Activated naive CD8-positive, alpha-beta T cell treated with anti-CD3 and anti-CD28 coated beads for 36 hours (primary cell): Measurements from ENCODE around the gene AIFM1. TPM values are rescaled to one million over a fixed set of nuclear protein-coding genes. Genes with fewer than 3 reads are reported as not detected.

Experiments
- DNase-seq: peaks from one replicate; pipeline ENCODE4 v3.0.0; 2021
- H3K27ac Mint-ChIP-seq: one replicate; pipeline ENCODE4 v1.8.0; 2022; ENCODE audit warnings: mild to moderate bottlenecking, moderate library complexity, mixed read lengths
- H3K27me3 Mint-ChIP-seq: one replicate; pipeline ENCODE4 v1.8.0; 2022; ENCODE audit warnings: mild to moderate bottlenecking, mixed read lengths
- H3K36me3 Mint-ChIP-seq: one replicate; pipeline ENCODE4 v1.8.0; 2021; ENCODE audit warnings: mild to moderate bottlenecking, mixed read lengths
- H3K4me1 Mint-ChIP-seq: one replicate; pipeline ENCODE4 v1.8.0; 2021; ENCODE audit warnings: mixed read lengths
- H3K4me3 Mint-ChIP-seq: one replicate; pipeline ENCODE4 v1.8.0; 2022; ENCODE audit warnings: mild to moderate bottlenecking, moderate library complexity, mixed read lengths
- H3K9me3 Mint-ChIP-seq: one replicate; pipeline ENCODE4 v1.8.0; 2022; ENCODE audit warnings: mixed read lengths
- total RNA-seq, 2 experiments: library from RNA; stranded (reverse); gene quantifications; one replicate each; pipeline ENCODE4 v1.2.3, GENCODE V29; 2021

AIFM1 gene
- total RNA-seq, 2 experiments from 2014 or later: 60.1 to 62.7 TPM

DNA sequence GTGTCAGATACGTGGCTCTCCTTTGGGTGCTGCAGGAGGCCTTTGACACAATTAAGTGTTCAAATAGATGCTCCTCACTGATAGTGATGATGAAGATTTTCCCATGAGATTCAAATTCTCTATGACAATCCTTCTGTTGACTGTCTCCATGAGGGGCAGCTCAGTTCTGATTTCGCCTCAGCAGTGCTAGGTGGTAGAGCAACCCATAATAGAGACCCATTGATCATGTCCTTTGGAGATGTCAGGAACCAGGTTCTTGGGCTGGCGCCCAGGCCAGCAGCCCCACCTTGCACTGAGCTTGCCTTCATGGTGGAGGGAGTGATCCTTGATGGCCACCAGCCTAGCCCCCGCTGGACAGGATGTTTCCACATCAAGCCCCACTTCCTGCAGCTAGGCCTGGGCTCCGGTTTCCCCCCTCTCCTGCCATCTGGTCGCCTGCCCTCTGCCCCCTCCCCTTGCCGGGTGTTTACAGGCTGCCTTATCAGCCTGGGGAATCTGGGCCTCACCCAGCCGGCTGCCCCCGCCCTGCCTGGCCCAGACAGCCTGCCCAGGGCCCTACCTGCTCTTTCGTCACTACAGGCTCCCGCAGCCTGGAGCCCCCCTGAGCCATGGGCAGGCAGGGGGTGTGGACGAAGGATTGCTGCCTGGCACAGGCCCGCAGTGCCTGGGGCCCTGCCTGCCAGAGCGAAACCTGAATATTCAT, 68.0 kb downstream of the AIFM1 start:
- H3K4me1 Mint-ChIP-seq: peaks cover 38% of the 10 kb centered on the region
- DNase-seq: no peak
- H3K9me3 Mint-ChIP-seq: no peaks in the 10 kb centered on the region
- peak overlapping the region; percentile 72 for H3K27ac Mint-ChIP-seq
- no peaks in the 10 kb centered on the region for H3K27me3 Mint-ChIP-seq
- peaks cover 10% of the 10 kb centered on the region for H3K36me3 Mint-ChIP-seq
- no peak overlapping the region for H3K4me3 Mint-ChIP-seq

DNA sequence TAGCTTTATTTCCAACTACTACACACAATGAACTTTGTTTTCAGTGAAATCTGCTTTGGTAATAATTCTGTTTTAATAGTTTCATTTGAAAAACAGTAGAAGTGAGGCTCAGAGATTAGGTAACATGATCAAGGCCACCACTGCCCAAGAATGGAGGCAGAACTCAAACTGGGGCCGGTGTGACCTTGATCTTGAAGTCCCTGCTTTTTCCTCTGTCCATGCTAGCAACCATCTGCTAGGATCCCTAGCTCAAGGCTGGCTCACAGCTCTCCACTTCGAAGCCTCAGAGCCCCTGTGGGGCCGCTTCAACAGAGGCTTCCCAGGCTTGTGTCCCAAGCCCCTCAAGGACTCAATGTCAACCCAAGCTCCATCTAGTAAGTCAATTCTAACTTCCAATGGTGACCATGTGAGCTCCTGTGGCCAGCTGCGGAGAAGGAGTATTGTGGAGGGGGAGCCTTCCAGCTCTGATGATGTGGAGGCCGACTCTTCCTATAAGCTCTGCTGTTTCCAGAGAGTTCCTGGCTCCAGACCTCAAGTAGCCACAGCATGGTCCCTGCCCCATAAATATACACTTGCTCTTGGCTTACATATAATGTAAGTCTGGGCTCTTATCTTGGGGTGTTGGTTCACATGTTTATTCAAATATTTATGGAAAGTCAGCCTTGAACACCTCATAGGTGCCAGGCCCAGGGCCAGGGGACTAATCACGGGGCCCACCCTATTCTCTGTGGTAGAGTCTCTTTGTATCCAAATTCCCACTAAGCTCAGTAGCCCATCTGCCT, 70.2 kb downstream of the AIFM1 start:
- H3K4me1 Mint-ChIP-seq: peaks cover 42% of the 10 kb centered on the region
- no peaks in the 10 kb centered on the region for H3K9me3 Mint-ChIP-seq
- no peak for DNase-seq
- H3K27ac Mint-ChIP-seq: peak overlapping the region; percentile 19
- no peak overlapping the region for H3K4me3 Mint-ChIP-seq
- no peaks in the 10 kb centered on the region for H3K27me3 Mint-ChIP-seq
- H3K36me3 Mint-ChIP-seq: peaks cover 9% of the 10 kb centered on the region

DNA sequence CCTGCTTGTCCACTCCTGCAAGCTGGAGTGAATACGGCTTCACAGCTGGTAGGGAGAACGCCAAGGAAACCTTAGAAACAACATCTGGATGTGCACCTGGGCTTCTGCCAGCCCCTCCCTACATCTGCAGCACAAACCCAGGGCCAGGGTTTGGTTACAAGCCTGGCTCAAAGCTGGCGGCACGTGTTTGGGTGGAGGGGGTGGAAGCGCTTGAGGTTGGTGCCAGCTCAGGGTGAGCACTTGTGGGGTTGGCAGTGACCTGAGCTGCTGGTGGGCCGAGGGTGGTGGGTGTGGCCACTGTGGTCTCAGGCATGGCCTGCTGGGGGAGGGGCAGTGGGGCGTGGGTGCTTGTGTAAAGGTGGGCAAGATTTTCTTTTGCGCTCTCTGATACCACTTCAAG, 70.9 kb downstream of the AIFM1 start:
- Mint-ChIP-seq H3K4me1 (peaks cover 44% of the 10 kb centered on the region), H3K27me3 (no peaks in the 10 kb centered on the region), H3K4me3 (no peak overlapping the region), H3K36me3 (peaks cover 6% of the 10 kb centered on the region), H3K9me3 (no peaks in the 10 kb centered on the region), H3K27ac (no peak overlapping the region)
- DNase-seq: no peak

DNA sequence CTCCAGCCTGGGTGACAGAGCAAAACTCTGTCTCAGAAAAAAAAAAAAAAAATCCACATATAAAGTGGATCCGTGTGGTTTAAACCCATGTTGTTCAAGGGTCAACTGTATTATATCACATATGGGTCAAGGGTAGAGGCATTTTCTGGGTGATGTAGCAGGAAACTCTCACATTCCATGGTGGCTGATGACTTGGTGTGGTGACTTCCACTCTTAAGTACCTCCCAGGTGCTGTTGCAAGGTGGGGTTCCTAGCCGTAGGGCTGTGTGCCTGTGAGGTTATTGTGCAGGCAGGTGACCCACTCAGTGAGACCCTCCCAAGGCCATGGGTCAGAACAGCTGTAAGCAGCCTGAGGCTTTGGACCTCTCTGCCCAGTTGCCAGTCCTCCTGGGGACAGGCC, 72.4 kb downstream of the AIFM1 start:
- Mint-ChIP-seq H3K4me1 (peaks cover 39% of the 10 kb centered on the region), H3K9me3 (no peaks in the 10 kb centered on the region), H3K36me3 (peaks cover 6% of the 10 kb centered on the region), H3K4me3 (no peak overlapping the region), H3K27me3 (no peaks in the 10 kb centered on the region), H3K27ac (no peak overlapping the region)
- DNase-seq: no peak

DNA sequence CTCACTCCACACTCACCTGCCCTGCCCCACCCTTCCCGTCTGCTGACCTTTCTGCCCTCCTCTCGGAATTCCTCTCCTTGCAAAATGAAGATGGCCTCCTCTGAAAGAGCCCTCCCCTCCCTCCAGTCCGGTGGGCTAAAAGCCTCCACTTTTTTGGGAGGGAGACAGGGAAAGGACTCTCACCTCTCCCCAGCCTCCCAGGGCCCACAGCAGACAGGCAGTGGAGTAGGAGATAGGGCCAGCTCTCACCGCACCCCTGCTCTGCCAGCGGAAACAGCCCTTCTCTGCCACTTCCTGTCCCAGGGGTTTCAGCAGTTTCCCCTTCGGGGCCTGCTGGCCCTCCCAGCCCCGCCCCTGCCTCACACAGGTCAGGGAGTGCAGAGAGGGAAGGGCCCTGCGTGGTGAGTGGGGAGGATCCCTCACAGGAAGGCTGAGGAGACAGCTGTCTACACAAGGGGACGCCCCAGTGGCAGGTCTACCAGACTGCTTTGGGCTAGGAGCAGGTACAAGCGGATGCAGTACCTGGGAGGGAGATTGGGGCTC, 73.6 kb downstream of the AIFM1 start:
- Mint-ChIP-seq H3K36me3 (peaks cover 9% of the 10 kb centered on the region), H3K27me3 (no peaks in the 10 kb centered on the region), H3K9me3 (no peaks in the 10 kb centered on the region), H3K27ac (peak overlapping the region; percentile 95), H3K4me1 (peaks cover 40% of the 10 kb centered on the region), H3K4me3 (peak overlapping the region; percentile 85)
- peak; percentile 85 for DNase-seq

DNA sequence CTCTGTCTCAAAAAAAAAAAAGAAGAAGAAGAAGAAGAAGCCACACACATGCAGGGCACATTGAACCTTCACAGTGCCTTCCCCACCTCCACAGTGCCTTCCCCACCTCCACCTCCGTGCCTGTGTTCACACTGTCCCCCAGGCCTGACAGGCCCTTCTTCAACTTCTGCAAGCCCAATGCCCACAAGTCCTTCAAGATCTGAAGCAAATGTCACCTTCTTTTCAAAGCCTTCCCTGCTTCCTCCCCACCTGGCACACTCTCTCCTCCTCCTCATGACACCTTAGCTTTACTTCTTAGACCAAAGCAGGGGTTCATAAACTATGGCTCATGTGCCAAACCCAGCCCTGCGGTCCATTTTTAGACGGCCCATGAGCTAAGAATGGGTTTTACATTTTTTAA, 75.3 kb downstream of the AIFM1 start:
- no peaks in the 10 kb centered on the region for H3K9me3 Mint-ChIP-seq
- no peaks in the 10 kb centered on the region for H3K27me3 Mint-ChIP-seq
- H3K36me3 Mint-ChIP-seq: peaks cover 9% of the 10 kb centered on the region
- DNase-seq: no peak
- H3K4me3 Mint-ChIP-seq: peak overlapping the region; percentile 18
- H3K4me1 Mint-ChIP-seq: peaks cover 49% of the 10 kb centered on the region
- H3K27ac Mint-ChIP-seq: peak overlapping the region; percentile 41

DNA sequence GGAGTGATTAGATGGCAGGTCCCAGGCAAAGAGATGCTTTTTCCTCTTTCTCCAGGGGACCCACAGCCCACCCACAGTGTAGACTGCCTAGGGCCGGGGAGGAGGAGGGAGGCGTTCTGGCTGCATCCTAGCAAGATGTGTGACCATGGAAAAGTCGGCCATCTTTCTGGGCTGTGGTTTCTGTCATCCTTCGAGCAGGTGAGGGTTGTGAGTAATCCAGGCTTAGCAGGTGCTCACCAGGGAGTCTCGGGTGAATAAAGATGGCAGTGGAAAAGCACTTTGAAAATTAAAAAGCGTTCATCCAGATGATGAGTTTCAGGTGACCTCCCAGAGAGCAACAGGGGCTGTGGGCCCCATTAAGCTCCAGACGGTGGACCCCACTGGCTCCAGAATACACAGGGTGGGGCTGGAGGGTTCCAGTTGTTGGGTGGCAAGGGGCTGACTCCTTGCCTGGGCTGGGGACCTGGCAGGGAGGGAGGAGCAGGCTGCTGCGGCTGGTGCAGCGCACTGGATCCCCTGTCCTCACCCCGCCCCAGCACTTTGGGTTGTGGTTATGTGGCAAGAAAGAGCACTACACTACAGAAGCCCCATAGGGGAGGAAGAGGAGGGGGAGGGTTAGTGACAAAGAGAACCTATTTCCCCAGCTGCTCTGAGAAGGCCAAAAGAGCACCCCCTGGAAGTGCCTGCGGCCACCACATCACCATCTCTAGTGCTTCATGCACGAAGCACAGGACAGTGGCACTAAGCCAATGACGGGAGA, 79.0 kb downstream of the AIFM1 start:
- peak overlapping the region; percentile 66 for H3K4me3 Mint-ChIP-seq
- H3K9me3 Mint-ChIP-seq: no peaks in the 10 kb centered on the region
- peaks cover 60% of the 10 kb centered on the region for H3K4me1 Mint-ChIP-seq
- H3K27ac Mint-ChIP-seq: peak overlapping the region; percentile 90
- H3K27me3 Mint-ChIP-seq: no peaks in the 10 kb centered on the region
- peaks cover 5% of the 10 kb centered on the region for H3K36me3 Mint-ChIP-seq
- DNase-seq: peak; percentile 70

DNA sequence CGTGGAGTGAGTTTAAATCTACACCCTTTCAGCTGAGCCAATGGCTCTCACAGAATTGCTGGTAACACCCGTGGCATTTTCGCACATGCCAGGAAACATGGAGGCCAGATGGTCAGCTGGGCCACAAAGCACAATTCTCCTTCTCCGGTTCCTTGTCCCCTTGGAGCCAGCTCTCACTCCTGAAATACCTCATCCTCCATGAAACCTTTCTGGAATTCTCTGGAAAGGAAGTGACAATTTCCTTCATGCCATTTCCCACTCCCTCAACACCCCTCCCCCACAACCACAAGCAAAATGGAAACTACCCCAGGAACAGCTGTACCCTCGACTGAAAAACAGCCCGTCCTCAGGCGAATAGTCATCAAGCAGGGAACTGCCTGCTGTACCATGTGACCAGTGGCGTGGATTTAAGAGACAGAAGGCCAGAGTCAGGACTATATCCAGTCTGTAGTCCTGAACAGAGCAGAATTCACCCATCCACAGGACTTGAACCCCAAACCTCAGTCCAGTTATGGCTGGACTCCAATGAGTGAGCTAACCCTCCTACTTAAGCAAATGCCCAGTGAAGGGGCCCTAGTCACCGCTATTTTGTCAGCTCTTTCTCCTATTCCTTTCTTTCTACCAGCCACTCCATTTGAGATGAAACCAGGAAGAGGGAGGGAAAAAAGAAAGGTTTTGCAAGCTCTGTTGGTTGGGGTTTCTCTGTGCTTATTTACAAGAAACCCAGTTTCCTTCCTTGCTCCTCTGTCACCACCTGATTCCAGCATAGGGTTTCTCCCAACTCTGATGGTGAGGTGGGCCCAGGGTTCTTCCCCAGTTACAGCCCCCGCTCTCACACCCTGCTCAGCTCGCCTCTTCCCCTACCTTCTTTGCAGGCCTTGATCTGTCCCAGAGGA, 79.8 kb downstream of the AIFM1 start:
- H3K9me3 Mint-ChIP-seq: no peaks in the 10 kb centered on the region

DNA sequence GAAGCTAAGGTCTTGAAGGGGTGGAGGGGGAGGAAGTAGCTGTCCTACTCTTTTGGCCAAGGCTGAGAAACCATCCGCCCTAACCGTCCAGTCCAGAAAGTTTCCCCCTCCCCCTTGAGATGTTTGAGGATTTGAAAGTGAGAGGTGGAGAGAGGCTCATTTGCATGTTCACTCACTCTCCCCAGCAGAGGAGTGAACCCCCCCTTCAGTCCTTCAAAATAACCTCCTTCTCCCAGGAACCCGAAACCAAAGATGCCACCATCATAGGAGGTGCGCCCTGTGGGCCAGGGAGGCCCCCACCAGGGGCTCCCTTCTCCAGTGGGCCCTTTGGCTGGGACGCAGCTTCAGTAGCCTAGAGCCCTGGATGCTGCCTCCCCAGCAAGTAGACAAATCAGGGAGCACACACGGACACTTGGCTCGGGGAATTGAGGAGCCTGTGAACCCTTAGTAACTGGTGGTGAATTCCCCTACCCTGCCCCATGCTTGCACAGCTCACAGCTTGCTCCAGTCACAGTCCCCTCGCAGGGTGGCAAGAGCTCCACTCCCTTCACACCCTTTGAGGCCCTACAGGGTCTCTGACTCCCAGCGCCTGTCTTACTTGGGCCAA, 80.9 kb downstream of the AIFM1 start:
- Mint-ChIP-seq H3K4me1 (peaks cover 61% of the 10 kb centered on the region), H3K27me3 (no peaks in the 10 kb centered on the region), H3K36me3 (peaks cover 5% of the 10 kb centered on the region), H3K4me3 (peak overlapping the region; percentile 29), H3K27ac (peak overlapping the region; percentile 90), H3K9me3 (no peaks in the 10 kb centered on the region)
- DNase-seq: peak; percentile 26

More for the DNA sequence above, 79.8 kb downstream of the AIFM1 start:
- DNase-seq: peak; percentile 6
- H3K27ac Mint-ChIP-seq: peak overlapping the region; percentile 90
- H3K4me1 Mint-ChIP-seq: peaks cover 63% of the 10 kb centered on the region
- H3K4me3 Mint-ChIP-seq: peak overlapping the region; percentile 66
- H3K27me3 Mint-ChIP-seq: no peaks in the 10 kb centered on the region
- peaks cover 5% of the 10 kb centered on the region for H3K36me3 Mint-ChIP-seq

DNA sequence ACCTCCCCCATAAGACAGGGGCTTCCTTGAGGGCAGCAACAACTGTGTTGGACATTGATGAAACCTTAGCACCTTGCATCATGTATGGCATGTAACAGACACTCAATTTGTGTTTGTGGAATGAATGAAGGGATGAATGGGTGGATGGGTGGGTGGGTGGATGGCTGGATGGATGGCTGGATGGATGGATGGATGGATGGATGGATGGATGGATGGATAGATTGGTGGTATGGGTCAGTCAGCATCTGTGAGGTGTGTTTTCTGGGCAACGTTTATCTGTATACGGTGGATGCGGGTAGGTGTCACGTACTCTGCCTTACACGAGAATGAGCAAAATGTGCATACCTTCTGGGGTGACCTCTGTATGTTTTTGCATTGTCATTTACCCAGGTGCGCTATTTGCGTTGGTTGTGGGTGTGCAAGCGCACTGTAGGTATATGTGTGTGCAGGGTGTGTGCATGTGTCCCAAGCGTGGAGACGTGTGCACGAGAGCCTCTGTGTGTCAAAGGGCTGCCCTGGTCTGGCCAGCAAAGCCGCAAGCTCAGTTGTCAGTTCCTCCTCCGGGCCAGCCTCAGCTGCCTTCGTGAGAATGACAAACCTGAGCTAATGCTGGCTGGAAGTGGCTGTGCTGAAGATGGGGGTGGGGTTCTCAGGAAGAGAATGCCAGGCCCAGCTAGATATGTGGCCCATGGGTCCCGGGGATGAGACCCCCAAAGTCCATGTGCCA, 81.8 kb downstream of the AIFM1 start:
- Mint-ChIP-seq H3K9me3 (no peaks in the 10 kb centered on the region), H3K27me3 (no peaks in the 10 kb centered on the region), H3K36me3 (peaks cover 7% of the 10 kb centered on the region), H3K4me3 (peak overlapping the region; percentile 50), H3K27ac (peak overlapping the region; percentile 90), H3K4me1 (peaks cover 59% of the 10 kb centered on the region)
- DNase-seq: peak; percentile 12

DNA sequence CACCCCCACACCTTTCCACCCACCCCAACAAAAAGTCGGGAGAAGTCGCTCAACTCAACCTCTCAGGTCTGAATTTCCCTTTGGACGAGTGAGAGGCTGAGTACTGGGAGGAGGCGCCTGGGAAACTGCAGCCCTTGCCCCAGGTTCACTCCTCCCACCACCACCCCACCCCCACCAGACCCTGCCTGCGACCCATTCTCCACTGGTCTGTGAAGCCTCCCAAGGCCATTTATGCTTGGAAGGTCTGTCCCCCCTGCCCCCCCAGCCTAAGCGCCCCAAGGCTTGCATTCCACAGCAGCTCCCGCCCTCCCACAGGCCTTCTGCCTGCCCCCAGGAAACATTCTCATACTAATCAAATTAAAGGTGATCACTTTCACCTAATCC, 82.5 kb downstream of the AIFM1 start:
- H3K36me3 Mint-ChIP-seq: peaks cover 9% of the 10 kb centered on the region
- no peak for DNase-seq
- H3K27ac Mint-ChIP-seq: peak overlapping the region; percentile 81
- no peaks in the 10 kb centered on the region for H3K27me3 Mint-ChIP-seq
- no peaks in the 10 kb centered on the region for H3K9me3 Mint-ChIP-seq
- H3K4me3 Mint-ChIP-seq: peak overlapping the region; percentile 59
- peaks cover 57% of the 10 kb centered on the region for H3K4me1 Mint-ChIP-seq

DNA sequence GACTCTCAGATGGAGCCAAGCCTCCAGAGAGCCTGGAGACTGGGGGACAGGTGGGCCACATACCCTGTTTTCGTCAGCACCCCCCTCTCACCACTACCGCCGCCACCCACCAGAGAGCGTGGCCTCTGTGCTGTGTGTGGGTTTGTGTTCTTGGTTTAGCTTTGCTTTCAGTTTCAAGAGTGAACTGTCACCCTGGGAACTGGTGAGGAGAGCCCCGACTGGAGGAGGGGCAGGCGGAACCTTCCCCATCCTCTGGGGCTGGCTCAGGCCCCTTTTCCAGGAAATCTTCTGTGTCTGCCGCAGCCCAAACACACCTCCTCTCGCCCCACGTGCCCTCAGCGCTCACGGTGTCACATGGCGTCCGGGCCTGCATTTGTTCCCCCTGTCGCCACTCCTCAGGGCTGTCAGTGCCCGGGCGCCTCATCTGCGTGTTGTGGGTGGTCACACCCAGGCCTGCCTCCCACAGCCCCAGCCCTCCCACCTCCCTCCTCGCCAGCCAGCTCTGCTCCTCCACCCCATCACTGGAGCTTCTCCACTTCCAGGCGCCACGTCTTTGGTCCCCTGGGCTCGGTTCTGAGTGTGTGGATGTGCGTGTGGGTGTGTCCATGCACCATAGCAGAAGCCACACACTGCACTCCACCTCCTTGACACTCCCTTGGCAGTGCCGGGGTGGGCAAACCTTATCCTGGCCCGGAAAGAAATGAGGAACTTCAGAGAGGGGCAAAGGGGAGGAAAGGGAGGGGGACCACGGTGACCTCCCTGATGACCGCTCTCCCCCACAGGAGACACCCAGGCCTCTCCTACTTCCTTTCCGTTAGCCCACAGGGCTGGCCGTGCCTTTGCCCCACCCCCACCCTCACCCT, 83.2 kb downstream of the AIFM1 start:
- H3K4me3 Mint-ChIP-seq: peak overlapping the region; percentile 59

More for the DNA sequence above, 83.2 kb downstream of the AIFM1 start:
- peaks cover 6% of the 10 kb centered on the region for H3K36me3 Mint-ChIP-seq
- H3K9me3 Mint-ChIP-seq: no peaks in the 10 kb centered on the region
- H3K4me1 Mint-ChIP-seq: peaks cover 53% of the 10 kb centered on the region
- H3K27ac Mint-ChIP-seq: peak overlapping the region; percentile 81
- H3K27me3 Mint-ChIP-seq: no peaks in the 10 kb centered on the region
- peak; percentile 81 for DNase-seq
